BE2C (cell line): ENCODE measurements around the gene CYP2U1.

Source experiments
- DNase-seq: peaks from one replicate; pipeline ENCODE4 v3.0.0-alpha.2; 2020
- H3K27me3 ChIP-seq: fragments of 250-450 bp; sonication (Bioruptor Pico); 2 replicates; pipeline ENCODE4 v1.5.1; 2020; ENCODE audit warnings: mild to moderate bottlenecking
- H3K36me3 ChIP-seq: fragments of 250-450 bp; sonication (Bioruptor Pico); 2 replicates; pipeline ENCODE4 v1.5.1; 2020; ENCODE audit warnings: mild to moderate bottlenecking
- H3K4me1 ChIP-seq: fragments of 250-450 bp; sonication (Bioruptor Pico); 2 replicates; pipeline ENCODE4 v1.5.1; 2020
- H3K4me3 ChIP-seq: 2 replicates; pipeline ENCODE4 v1.5.1; 2011; ENCODE audit warnings: low read depth, low read length
- H3K9me3 ChIP-seq: fragments of 250-450 bp; sonication (Bioruptor Pico); 2 replicates; pipeline ENCODE4 v1.5.1; 2020
- TF ChIP-seq, protein P1 (sequence below): IDR thresholded peaks from 2 replicates; pipeline ENCODE4 v1.5.1; 2012; ENCODE audit warnings: mild to moderate bottlenecking, low read depth, low read length

CYP2U1 gene

DNA sequence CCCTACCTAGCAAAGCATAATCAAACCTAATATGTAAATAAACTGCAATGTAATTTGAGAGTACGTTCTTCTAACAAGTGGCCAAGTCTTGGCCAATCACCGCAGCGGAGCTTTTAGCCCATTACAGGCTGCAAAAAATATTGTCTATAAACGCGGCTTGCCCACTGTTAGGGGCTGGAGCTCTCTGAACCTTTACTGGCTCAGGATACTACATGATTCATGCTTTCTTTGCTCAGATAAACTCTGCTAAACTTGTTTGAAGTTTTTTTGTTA is 57.4 kb downstream of the CYP2U1 start:
- TF ChIP-seq, protein P1, sequence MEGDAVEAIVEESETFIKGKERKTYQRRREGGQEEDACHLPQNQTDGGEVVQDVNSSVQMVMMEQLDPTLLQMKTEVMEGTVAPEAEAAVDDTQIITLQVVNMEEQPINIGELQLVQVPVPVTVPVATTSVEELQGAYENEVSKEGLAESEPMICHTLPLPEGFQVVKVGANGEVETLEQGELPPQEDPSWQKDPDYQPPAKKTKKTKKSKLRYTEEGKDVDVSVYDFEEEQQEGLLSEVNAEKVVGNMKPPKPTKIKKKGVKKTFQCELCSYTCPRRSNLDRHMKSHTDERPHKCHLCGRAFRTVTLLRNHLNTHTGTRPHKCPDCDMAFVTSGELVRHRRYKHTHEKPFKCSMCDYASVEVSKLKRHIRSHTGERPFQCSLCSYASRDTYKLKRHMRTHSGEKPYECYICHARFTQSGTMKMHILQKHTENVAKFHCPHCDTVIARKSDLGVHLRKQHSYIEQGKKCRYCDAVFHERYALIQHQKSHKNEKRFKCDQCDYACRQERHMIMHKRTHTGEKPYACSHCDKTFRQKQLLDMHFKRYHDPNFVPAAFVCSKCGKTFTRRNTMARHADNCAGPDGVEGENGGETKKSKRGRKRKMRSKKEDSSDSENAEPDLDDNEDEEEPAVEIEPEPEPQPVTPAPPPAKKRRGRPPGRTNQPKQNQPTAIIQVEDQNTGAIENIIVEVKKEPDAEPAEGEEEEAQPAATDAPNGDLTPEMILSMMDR: no peak
- no peaks in the 10 kb centered on the region for H3K27me3 ChIP-seq
- no peaks in the 10 kb centered on the region for H3K36me3 ChIP-seq
- H3K9me3 ChIP-seq: no peaks in the 10 kb centered on the region
- no peak for DNase-seq
- H3K4me3 ChIP-seq: no peak overlapping the region
- no peaks in the 10 kb centered on the region for H3K4me1 ChIP-seq

DNA sequence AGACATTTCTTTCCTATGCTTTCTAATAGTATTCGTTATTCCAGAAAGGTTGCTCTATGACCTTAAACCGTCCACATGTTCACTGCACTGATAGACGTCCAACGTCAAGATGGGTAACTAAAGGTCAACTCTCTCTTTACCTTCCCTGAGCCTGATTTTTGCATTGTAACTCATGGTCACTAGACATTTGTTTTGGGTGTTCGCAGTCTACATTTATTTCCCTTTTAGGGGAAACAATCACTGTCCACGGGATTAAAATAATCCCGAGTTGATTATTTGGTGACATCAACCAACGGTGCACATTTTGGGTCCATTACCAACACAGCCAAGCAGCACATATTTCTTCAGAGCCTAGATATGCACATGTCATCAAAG is 57.8 kb downstream of the CYP2U1 start:
- Histone ChIP-seq H3K9me3 (no peaks in the 10 kb centered on the region), H3K4me1 (no peaks in the 10 kb centered on the region), H3K4me3 (peak overlapping the region; percentile 92), H3K36me3 (no peaks in the 10 kb centered on the region), H3K27me3 (no peaks in the 10 kb centered on the region)
- TF ChIP-seq, protein P1: no peak
- no peak for DNase-seq

GRCh38 chr4:107989537-107990386 is 58.4 kb downstream of the CYP2U1 start, which contains the start of gene HADH:
Gene HADH (plus strand): TSS chr4:107989889. CDS start chr4:107989933, 44 bp downstream.
- TF ChIP-seq, protein P1: no peak
- Histone ChIP-seq H3K4me3 (peak within 1 kb of the TSS; percentile 92), H3K9me3 (no peaks in the 10 kb centered on the region), H3K4me1 (no peaks in the 10 kb centered on the region), H3K36me3 (no peaks in the 10 kb centered on the region), H3K27me3 (no peaks in the 10 kb centered on the region)
- peak; percentile 97 for DNase-seq

- no peak for DNase-seq
- no peaks in the 10 kb centered on the region for H3K27me3 ChIP-seq
- no peak overlapping the region; the same call in 1 of the 2 replicates for H3K4me3 ChIP-seq
- H3K9me3 ChIP-seq: no peaks in the 10 kb centered on the region
- peaks cover 7% of the 10 kb centered on the region for H3K36me3 ChIP-seq
- no peaks in the 10 kb centered on the region for H3K4me1 ChIP-seq
- TF ChIP-seq, protein P1: no peak
These were observed 60.7 kb downstream of the CYP2U1 start for GRCh38 chr4:107991945-107992630.

DNA sequence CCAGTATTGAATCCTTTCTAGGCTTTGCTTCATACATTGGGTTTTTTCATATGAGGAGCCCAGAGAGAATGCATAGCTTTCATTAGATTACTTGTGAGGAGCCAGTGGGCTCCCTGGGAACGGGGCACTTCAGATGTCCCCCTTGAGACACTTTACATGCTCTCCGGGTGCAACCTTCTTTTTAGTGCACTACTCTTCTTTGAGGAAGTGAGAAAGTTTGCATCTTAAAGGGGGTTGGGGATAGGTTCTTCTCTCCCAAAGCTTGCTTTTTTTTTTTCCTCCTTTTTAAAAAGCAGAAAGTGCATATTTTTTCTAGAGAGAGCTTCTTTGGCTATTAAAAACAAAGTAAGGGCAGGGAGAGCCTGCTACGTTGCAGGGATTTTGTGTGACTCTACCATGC is 62.6 kb downstream of the CYP2U1 start:
- Histone ChIP-seq H3K4me3 (no peak overlapping the region), H3K36me3 (peaks cover 11% of the 10 kb centered on the region), H3K4me1 (no peaks in the 10 kb centered on the region), H3K9me3 (no peaks in the 10 kb centered on the region), H3K27me3 (no peaks in the 10 kb centered on the region)
- DNase-seq: no peak
- TF ChIP-seq, protein P1: no peak

- no peaks in the 10 kb centered on the region for H3K27me3 ChIP-seq
- H3K4me1 ChIP-seq: no peaks in the 10 kb centered on the region
- no peak overlapping the region for H3K4me3 ChIP-seq
- TF ChIP-seq, protein P1: no peak
- H3K9me3 ChIP-seq: no peaks in the 10 kb centered on the region
- H3K36me3 ChIP-seq: peaks cover 11% of the 10 kb centered on the region
- DNase-seq: no peak
These were observed 63.5 kb downstream of the CYP2U1 start for GRCh38 chr4:107994894-107995293.
